ENCODE measurements around the gene DNAL4.

The DNAL4 gene

GRCh38 chr22:38841211-38841610 is 47.3 kb upstream of the DNAL4 start:
- no peak overlapping the region for H2BK120ac ChIP-seq (ENCODE audit: insufficient read depth, low read length, poor library complexity)
- no peak overlapping the region for H3K27ac ChIP-seq (ENCODE audit: low read depth, low read length)
- no peak overlapping the region for H3K14ac ChIP-seq (ENCODE audit: low read length)
- peaks cover 27% of the 10 kb centered on the region for H3K27me3 ChIP-seq (ENCODE audit: insufficient read depth, low read length)
- H3K4me2 ChIP-seq (ENCODE audit: low read length): no peak overlapping the region
- H3K36me3 ChIP-seq (ENCODE audit: control insufficient read depth in 1 of 2, insufficient read depth in 2 of 2, low read length in 2 of 2): no peaks in the 10 kb centered on the region
- no peak overlapping the region for H3K23ac ChIP-seq (ENCODE audit: low read length)
- no peak overlapping the region for H4K91ac ChIP-seq (ENCODE audit: low read depth, low read length)
- no peak overlapping the region for H2BK5ac ChIP-seq (ENCODE audit: low read depth, low read length, poor library complexity)
- no CpG with 5 or more reads among the region's 7 CpGs for WGBS (ENCODE audit: extremely low coverage, insufficient coverage, insufficient read length)
- H4K8ac ChIP-seq (ENCODE audit: low read depth, low read length): no peak overlapping the region
- DNase-seq: no peak
- H3K9me3 ChIP-seq (ENCODE audit: insufficient read depth, low read depth, low read length): peaks cover 12% of the 10 kb centered on the region
- no peak overlapping the region for H2AK5ac ChIP-seq (ENCODE audit: low read length)
- no peak overlapping the region for H3K4me3 ChIP-seq (ENCODE audit: low read depth, low read length)
- H3K79me2 ChIP-seq (ENCODE audit: control insufficient read depth, insufficient read depth, low read length, poor library complexity): no peaks in the 10 kb centered on the region
- no peak overlapping the region for H4K12ac ChIP-seq (ENCODE audit: low read depth, low read length)
- H3K4me1 ChIP-seq (ENCODE audit: control insufficient read depth in 1 of 2, insufficient read depth in 2 of 2, low read length in 2 of 2): peaks cover 4 to 6% of the 10 kb centered on the region in 2 experiments
- H3K79me1 ChIP-seq (ENCODE audit: low read length): no peaks in the 10 kb centered on the region
- H3K4ac ChIP-seq (ENCODE audit: low read depth, low read length): no peak overlapping the region
- no peak overlapping the region for H2BK12ac ChIP-seq (ENCODE audit: low read length)
- H2AFZ ChIP-seq (ENCODE audit: insufficient read depth, low read length, poor library complexity): no peak overlapping the region
- H3K18ac ChIP-seq (ENCODE audit: low read length): no peak overlapping the region
- H3K9ac ChIP-seq (ENCODE audit: low read length): no peak overlapping the region

GRCh38 chr22:38840129-38840528 is 46.2 kb upstream of the DNAL4 start:
- peaks cover 24% of the 10 kb centered on the region for H3K27me3 ChIP-seq (ENCODE audit: insufficient read depth, low read length)
- no CpG with 5 or more reads among the region's 3 CpGs for WGBS (ENCODE audit: extremely low coverage, insufficient coverage, insufficient read length)

GRCh38 chr22:38839686-38840085 is 45.7 kb upstream of the DNAL4 start:
- H3K9ac ChIP-seq (ENCODE audit: low read length): no peak overlapping the region
- H3K79me1 ChIP-seq (ENCODE audit: low read length): no peaks in the 10 kb centered on the region
- no peak overlapping the region for H2BK5ac ChIP-seq (ENCODE audit: low read depth, low read length, poor library complexity)
- H3K4me2 ChIP-seq (ENCODE audit: low read length): no peak overlapping the region
- no peak overlapping the region for H3K4me3 ChIP-seq (ENCODE audit: low read depth, low read length)
- no peak for DNase-seq
- H3K9me3 ChIP-seq (ENCODE audit: insufficient read depth, low read depth, low read length): peaks cover 8% of the 10 kb centered on the region
- H2AK5ac ChIP-seq (ENCODE audit: low read length): no peak overlapping the region
- no peak overlapping the region for H3K23ac ChIP-seq (ENCODE audit: low read length)
- H4K12ac ChIP-seq (ENCODE audit: low read depth, low read length): no peak overlapping the region
- H3K27ac ChIP-seq (ENCODE audit: low read depth, low read length): no peak overlapping the region
- no peak overlapping the region for H2AFZ ChIP-seq (ENCODE audit: insufficient read depth, low read length, poor library complexity)
- peaks cover 4 to 6% of the 10 kb centered on the region in 2 experiments for H3K4me1 ChIP-seq (ENCODE audit: control insufficient read depth in 1 of 2, insufficient read depth in 2 of 2, low read length in 2 of 2)
- H3K36me3 ChIP-seq (ENCODE audit: control insufficient read depth in 1 of 2, insufficient read depth in 2 of 2, low read length in 2 of 2): no peaks in the 10 kb centered on the region
- no peak overlapping the region for H3K18ac ChIP-seq (ENCODE audit: low read length)
- peaks cover 23% of the 10 kb centered on the region for H3K27me3 ChIP-seq (ENCODE audit: insufficient read depth, low read length)
- WGBS (ENCODE audit: extremely low coverage, insufficient coverage, insufficient read length): no CpG with 5 or more reads among the region's 1 CpG
- no peak overlapping the region for H2BK12ac ChIP-seq (ENCODE audit: low read length)
- H4K8ac ChIP-seq (ENCODE audit: low read depth, low read length): no peak overlapping the region
- no peak overlapping the region for H3K14ac ChIP-seq (ENCODE audit: low read length)
- no peak overlapping the region for H2BK120ac ChIP-seq (ENCODE audit: insufficient read depth, low read length, poor library complexity)
- no peak overlapping the region for H4K91ac ChIP-seq (ENCODE audit: low read depth, low read length)
- no peaks in the 10 kb centered on the region for H3K79me2 ChIP-seq (ENCODE audit: control insufficient read depth, insufficient read depth, low read length, poor library complexity)
- H3K4ac ChIP-seq (ENCODE audit: low read depth, low read length): no peak overlapping the region

More at GRCh38 chr22:38840129-38840528, 46.2 kb upstream of the DNAL4 start:
- Histone ChIP-seq H3K4me2 (ENCODE audit: low read length) (no peak overlapping the region), H3K4me1 (ENCODE audit: control insufficient read depth in 1 of 2, insufficient read depth in 2 of 2, low read length in 2 of 2) (peaks cover 4 to 6% of the 10 kb centered on the region in 2 experiments), H2BK120ac (ENCODE audit: insufficient read depth, low read length, poor library complexity) (no peak overlapping the region), H3K9ac (ENCODE audit: low read length) (no peak overlapping the region), H3K4me3 (ENCODE audit: low read depth, low read length) (no peak overlapping the region), H3K4ac (ENCODE audit: low read depth, low read length) (no peak overlapping the region), H3K79me1 (ENCODE audit: low read length) (no peaks in the 10 kb centered on the region), H3K79me2 (ENCODE audit: control insufficient read depth, insufficient read depth, low read length, poor library complexity) (no peaks in the 10 kb centered on the region), H4K91ac (ENCODE audit: low read depth, low read length) (no peak overlapping the region), H2BK12ac (ENCODE audit: low read length) (no peak overlapping the region), H2BK5ac (ENCODE audit: low read depth, low read length, poor library complexity) (no peak overlapping the region), H2AK5ac (ENCODE audit: low read length) (no peak overlapping the region), H4K8ac (ENCODE audit: low read depth, low read length) (no peak overlapping the region), H3K18ac (ENCODE audit: low read length) (no peak overlapping the region), H4K12ac (ENCODE audit: low read depth, low read length) (no peak overlapping the region), H3K36me3 (ENCODE audit: control insufficient read depth in 1 of 2, insufficient read depth in 2 of 2, low read length in 2 of 2) (no peaks in the 10 kb centered on the region), H2AFZ (ENCODE audit: insufficient read depth, low read length, poor library complexity) (no peak overlapping the region), H3K9me3 (ENCODE audit: insufficient read depth, low read depth, low read length) (peaks cover 8% of the 10 kb centered on the region), H3K23ac (ENCODE audit: low read length) (no peak overlapping the region), H3K27ac (ENCODE audit: low read depth, low read length) (no peak overlapping the region), H3K14ac (ENCODE audit: low read length) (no peak overlapping the region)
- no peak for DNase-seq

- Histone ChIP-seq H3K27me3 (ENCODE audit: insufficient read depth, low read length) (peaks cover 8% of the 10 kb centered on the region), H3K79me2 (ENCODE audit: control insufficient read depth, insufficient read depth, low read length, poor library complexity) (no peaks in the 10 kb centered on the region), H3K18ac (ENCODE audit: low read length) (no peak overlapping the region), H4K91ac (ENCODE audit: low read depth, low read length) (no peak overlapping the region), H2AK5ac (ENCODE audit: low read length) (no peak overlapping the region), H3K4me3 (ENCODE audit: low read depth, low read length) (no peak overlapping the region), H3K4me1 (ENCODE audit: control insufficient read depth in 1 of 2, insufficient read depth in 2 of 2, low read length in 2 of 2) (no peaks in the 10 kb centered on the region), H3K9me3 (ENCODE audit: insufficient read depth, low read depth, low read length) (peaks cover 2% of the 10 kb centered on the region), H3K23ac (ENCODE audit: low read length) (no peak overlapping the region), H3K4ac (ENCODE audit: low read depth, low read length) (no peak overlapping the region), H3K79me1 (ENCODE audit: low read length) (no peaks in the 10 kb centered on the region), H3K14ac (ENCODE audit: low read length) (no peak overlapping the region), H2AFZ (ENCODE audit: insufficient read depth, low read length, poor library complexity) (no peak overlapping the region), H3K27ac (ENCODE audit: low read depth, low read length) (no peak overlapping the region), H3K36me3 (ENCODE audit: control insufficient read depth in 1 of 2, insufficient read depth in 2 of 2, low read length in 2 of 2) (no peaks in the 10 kb centered on the region), H3K9ac (ENCODE audit: low read length) (no peak overlapping the region), H3K4me2 (ENCODE audit: low read length) (no peak overlapping the region), H4K8ac (ENCODE audit: low read depth, low read length) (no peak overlapping the region), H4K12ac (ENCODE audit: low read depth, low read length) (no peak overlapping the region), H2BK12ac (ENCODE audit: low read length) (no peak overlapping the region), H2BK5ac (ENCODE audit: low read depth, low read length, poor library complexity) (no peak overlapping the region), H2BK120ac (ENCODE audit: insufficient read depth, low read length, poor library complexity) (no peak overlapping the region)
- DNase-seq: no peak
- WGBS (ENCODE audit: extremely low coverage, insufficient coverage, insufficient read length): no CpG with 5 or more reads among the region's 6 CpGs
These were observed 43.5 kb upstream of the DNAL4 start for GRCh38 chr22:38837414-38837928.

All from trophoblast cell (in vitro differentiated cells and primary cell).